Lower leg skin (tissue), 4 donors: Measurements from ENCODE around the gene SMAP2. TPM values are rescaled to one million over a fixed set of nuclear protein-coding genes. Genes with fewer than 3 reads are reported as not detected.
"Not testable (repeated sequence)": the region's sequence is repeated elsewhere in the genome, so short reads cannot be mapped to it uniquely, and the experiment has no call there.

Experiments
- DNase-seq, 2 donors: peaks; one replicate each; pipeline ENCODE4 v3.0.0-alpha.2; 2019; ENCODE audit warnings: low spot score in 2 of 2
- H3K4me3 ChIP-seq: fragments of 200-600 bp; sonication (generic); 2 replicates; pipeline ENCODE4 v1.5.1; 2017; ENCODE audit warnings: mild to moderate bottlenecking, low read depth; ENCODE audit not compliant: poor library complexity, severe bottlenecking
- POLR2A ChIP-seq, 2 donors: fragments of 450-650 bp; IDR thresholded peaks; one replicate each; pipeline ENCODE4 v1.6.1; 2016 to 2017; ENCODE audit warnings: antibody characterized with exemption in 2 of 2, mild to moderate bottlenecking in 1 of 2, moderate library complexity in 1 of 2
- WGBS, 2 donors: methylation state at CpG; one replicate each; pipeline ENCODE4 v1.1.5; 2018; 5-methylcytosine and 5-hydroxymethylcytosine counted together
- intact Hi-C: fragments of 100-400 bp; cut with DNase I; formaldehyde crosslinking; loops from one replicate; pipeline ENCODE4 v1.15.0; 2023; ENCODE audit warnings: low total_unique reads
- total RNA-seq, 4 donors: library from RNA; depleted of rRNA; stranded (reverse); fragments of >200 nt; gene quantifications; one replicate each; pipeline ENCODE4 v1.1.0, GENCODE V29; 2016
- TF ChIP-seq, protein P1 (sequence below), 3 donors: fragments of 450-650 bp; IDR thresholded peaks; one replicate each; pipeline ENCODE4 v1.5.1; 2016; ENCODE audit warnings: antibody characterized with exemption in 3 of 3, mild to moderate bottlenecking in 3 of 3, moderate library complexity in 2 of 3

Gene SMAP2
- total RNA-seq: 10 to 100 TPM; 34.2 to 69.5 (median 43.7) TPM

DNA sequence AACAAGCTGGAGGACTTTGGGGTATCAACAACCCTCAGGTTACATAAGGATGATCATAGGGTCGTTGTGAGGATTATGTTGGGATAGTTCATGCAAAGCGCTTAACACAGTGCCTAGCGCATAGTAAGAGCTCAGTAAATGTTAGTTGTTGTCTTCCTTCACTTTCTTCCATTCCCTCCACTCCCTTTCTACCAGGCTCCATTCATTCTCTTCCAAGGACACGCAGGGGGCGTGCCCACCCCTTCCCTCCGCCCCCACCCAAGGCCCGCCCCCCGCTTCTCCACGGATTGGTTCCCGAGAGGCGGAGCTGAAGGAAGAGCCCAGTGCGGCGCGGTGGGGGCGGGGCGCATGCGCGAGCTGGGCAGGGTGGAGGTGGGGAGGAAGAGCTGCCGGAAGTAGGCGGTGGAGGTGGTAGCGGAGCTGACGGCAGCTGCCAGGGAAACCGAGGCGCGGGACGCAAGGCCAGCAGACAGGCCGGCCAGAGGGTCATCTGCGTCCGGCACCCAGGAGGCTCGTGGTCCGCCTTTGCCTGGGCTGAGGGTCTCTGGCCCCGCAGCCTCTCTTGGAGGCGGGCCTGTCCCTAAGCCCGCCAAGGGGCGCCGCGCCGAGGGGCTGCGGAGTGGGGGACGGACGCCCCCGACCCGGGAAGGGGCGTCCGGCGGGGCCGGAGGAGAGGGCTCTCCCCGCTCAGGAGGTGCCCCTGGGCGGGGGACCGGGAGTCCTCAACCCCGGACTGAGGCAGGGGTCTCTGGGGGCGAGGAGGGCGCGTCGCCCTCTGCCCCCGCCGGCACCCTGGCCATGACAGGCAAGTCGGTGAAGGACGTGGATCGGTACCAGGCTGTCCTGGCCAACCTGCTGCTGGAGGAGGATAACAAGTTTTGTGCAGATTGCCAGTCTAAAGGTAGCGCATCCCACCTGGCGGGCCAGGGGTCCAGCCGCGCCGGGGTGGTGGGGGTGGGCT lies at the start of gene SMAP2:
TSS of gene SMAP2 (plus strand) at position 405 of the 961 bp plus-strand sequence. CDS start at position 799, 394 bp downstream.
- DNase-seq: peak; percentile 93 to 99
- TF ChIP-seq, protein P1, sequence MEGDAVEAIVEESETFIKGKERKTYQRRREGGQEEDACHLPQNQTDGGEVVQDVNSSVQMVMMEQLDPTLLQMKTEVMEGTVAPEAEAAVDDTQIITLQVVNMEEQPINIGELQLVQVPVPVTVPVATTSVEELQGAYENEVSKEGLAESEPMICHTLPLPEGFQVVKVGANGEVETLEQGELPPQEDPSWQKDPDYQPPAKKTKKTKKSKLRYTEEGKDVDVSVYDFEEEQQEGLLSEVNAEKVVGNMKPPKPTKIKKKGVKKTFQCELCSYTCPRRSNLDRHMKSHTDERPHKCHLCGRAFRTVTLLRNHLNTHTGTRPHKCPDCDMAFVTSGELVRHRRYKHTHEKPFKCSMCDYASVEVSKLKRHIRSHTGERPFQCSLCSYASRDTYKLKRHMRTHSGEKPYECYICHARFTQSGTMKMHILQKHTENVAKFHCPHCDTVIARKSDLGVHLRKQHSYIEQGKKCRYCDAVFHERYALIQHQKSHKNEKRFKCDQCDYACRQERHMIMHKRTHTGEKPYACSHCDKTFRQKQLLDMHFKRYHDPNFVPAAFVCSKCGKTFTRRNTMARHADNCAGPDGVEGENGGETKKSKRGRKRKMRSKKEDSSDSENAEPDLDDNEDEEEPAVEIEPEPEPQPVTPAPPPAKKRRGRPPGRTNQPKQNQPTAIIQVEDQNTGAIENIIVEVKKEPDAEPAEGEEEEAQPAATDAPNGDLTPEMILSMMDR (IDR thresholded peaks at IDR 0.05): no peak
- peak in 1 of 2 donors; percentile 38 for TF ChIP-seq POLR2A (IDR thresholded peaks at IDR 0.05)
- WGBS, 2 donors: 1 to 2% methylated on average over 24 to 32 of the region's 65 CpGs
- H3K4me3 ChIP-seq: peak within 1 kb of the TSS; percentile 69
- intact Hi-C loops: no loop called here

DNA sequence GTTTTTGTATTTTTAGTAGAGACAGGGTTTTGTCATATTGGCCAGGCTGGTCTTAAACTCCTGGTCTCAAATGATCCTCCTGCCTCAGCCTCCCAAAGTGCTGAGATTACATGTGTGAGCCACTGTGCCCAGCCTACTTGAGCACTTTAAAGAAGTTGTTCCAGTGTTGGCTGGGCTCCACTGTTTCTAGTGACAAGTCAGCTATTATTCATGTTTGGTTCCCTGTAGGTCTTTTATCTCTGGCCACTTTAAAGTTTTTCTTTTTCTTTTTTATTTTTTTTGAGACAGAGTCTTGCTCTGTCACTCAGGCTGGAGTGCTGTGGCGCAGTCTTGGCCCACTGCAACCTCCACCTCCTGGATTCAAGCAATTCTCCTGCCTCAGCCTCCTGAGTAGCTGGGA lies 42.1 kb upstream of the SMAP2 start:
- H3K4me3 ChIP-seq, DNase-seq: not testable (repeated sequence)
- intact Hi-C loops: loop anchor here (10.0 kb wide), 1 partner anchor 247 kb away; no protein-coding TSS in a partner anchor
- WGBS, 2 donors: 79 to 96% methylated on average over 1 of the region's 1 CpG

GRCh38 chr1:40332695-40333094 lies 40.8 kb upstream of the SMAP2 start:
- 88 to 89% methylated on average over 1 of the region's 1 CpG for WGBS, 2 donors
- no peak for TF ChIP-seq POLR2A (IDR thresholded peaks at IDR 0.05)
- TF ChIP-seq, protein P1 (IDR thresholded peaks at IDR 0.05): no peak
- intact Hi-C loops: loop anchor here (10.0 kb wide), 1 partner anchor 248 kb away; no protein-coding TSS in a partner anchor
- no peak for DNase-seq
- H3K4me3 ChIP-seq: no peak overlapping the region

DNA sequence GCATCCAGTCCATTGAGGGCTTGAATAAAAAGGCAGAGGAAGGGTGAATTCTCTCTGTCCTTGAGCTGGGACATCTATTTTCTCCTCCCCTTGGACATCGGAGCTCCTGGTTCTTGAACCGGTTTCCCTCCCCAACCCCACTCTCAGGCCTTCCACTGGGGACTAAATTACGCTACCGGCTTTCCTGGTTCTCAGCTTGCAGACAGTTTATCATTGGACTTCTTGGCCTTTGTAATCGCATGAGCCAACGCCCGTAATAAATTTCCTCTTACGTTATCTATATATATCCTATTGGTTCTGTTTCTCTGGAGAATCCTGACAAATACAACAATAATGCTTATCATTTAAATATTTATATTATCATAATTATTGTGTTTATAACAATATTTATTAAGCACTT lies 36.1 kb upstream of the SMAP2 start:
- intact Hi-C loops: loop anchor here (5.0 to 10.0 kb wide), 2 partner anchors 190 to 253 kb away; no protein-coding TSS in a partner anchor
- no peak overlapping the region for H3K4me3 ChIP-seq
- DNase-seq: no peak
- TF ChIP-seq POLR2A (IDR thresholded peaks at IDR 0.05): no peak
- TF ChIP-seq, protein P1 (IDR thresholded peaks at IDR 0.05): no peak
- WGBS, 2 donors: 81 to 85% methylated on average over 8 of the region's 8 CpGs

DNA sequence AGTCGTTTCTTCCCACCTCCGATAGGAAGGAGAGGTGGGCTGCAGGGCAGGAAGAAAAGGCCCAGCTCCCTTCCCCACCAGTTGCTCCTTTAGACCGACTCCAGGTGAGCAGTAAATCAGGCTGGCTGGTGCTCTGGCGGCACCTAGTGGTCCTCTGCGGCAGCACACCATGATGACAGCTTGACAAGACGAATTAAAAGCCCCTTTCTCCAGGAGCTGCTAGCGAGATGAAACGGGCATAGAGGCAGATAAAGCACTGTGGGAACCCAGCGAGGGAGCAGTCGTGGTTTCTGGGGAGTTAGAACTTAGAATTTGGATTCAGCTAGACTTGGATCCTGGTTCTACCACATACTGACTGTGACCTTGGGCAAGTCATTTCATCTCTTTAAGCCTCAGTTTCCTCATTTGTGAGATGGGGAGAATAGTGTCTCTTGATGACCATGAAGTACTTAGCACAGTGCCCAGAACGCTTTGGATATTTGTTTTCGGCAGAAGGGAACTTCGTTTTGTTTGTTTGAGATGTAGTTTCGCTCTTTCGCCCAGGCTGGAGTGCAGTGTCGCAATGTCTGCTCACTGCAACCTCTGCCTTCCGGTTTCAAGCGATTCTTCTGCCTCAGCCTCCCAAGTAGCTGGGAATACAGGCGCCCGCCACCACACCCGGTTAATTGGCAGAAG lies 34.6 kb upstream of the SMAP2 start:
- TF ChIP-seq, protein P1 (IDR thresholded peaks at IDR 0.05): peak in 2 of 3 donors; percentile 77 to 89
- no peak for TF ChIP-seq POLR2A (IDR thresholded peaks at IDR 0.05)
- intact Hi-C loops: loop anchor here (5.0 to 10.0 kb wide), 2 partner anchors 192 to 254 kb away; no protein-coding TSS in a partner anchor
- no peak overlapping the region for H3K4me3 ChIP-seq
- peak; percentile 66 to 95 for DNase-seq
- WGBS, 2 donors: 28 to 30% methylated on average over 21 of the region's 21 CpGs
